ENCODE measurements around the gene RDX. TPM values are rescaled to one million over a fixed set of nuclear protein-coding genes. Genes with fewer than 3 reads are reported as not detected.

The RDX gene
- total and polyA plus RNA-seq, 2 of the 4 experiments (the other 2 are of a cell fraction): 61.1 to 72.4 TPM

DNA sequence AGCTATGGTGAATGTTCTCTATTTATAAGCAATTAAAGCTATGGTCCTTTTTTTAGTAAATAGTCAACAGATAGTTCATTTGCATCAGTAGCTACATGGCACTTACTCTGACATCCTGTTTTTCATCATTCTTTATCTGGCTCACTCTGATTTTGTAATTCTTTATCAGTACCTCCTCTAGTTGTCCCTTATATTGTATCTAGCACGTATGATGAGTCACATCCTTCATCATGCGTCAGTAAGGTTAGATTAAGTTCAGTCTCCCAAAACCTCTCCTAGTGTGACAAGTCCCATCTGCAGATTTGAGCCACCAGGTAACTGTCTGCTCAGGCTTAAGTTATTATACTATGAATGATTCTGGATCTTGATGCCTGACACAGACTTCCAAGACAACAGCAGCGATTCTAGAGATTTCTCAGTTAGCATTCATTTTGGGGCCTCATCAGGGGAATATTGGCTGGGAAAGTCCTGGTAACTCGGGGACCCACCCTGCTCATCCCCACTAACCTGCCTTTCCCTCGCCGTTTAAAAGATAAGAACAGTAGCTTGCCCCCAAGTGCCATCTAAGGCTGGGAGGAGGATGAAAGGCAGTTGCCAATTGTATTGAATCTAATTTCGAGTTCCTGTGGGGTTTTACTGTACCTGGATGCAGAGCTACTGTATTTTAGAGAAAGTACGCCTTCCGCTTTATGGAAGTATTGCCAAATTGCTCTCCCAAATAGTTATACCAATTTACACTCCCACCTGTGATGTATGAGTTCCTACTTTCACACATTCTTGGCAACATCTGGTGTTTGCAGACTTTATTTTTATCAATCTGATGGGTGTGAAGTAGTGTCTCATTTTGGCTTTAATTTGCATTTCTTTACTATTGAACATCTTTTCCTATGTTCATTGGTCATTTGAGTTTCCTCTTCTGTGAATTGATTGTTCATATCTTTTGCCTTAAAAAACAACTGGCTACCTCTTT lies 147.4 kb downstream of the RDX start:
- H4K8ac ChIP-seq (ENCODE audit: low read depth in 2 of 2, low read length in 2 of 2): peak overlapping the region in 1 of 2 experiments; percentile 4; a peak in 1 of 4 replicates
- no peak overlapping the region for H3K18ac ChIP-seq (ENCODE audit: low read depth, low read length)
- H2AK5ac ChIP-seq (ENCODE audit: low read depth, low read length): peak overlapping the region; percentile 65
- H3K79me1 ChIP-seq (ENCODE audit: low read depth in 1 of 2, low read length in 2 of 2): peaks cover 29 to 61% of the 10 kb centered on the region in 2 experiments
- DNase-seq: peak; percentile 92
- peaks cover 4% of the 10 kb centered on the region; the same call in 1 of the 2 replicates for H3K9me1 ChIP-seq (ENCODE audit: insufficient read depth, low read length)
- dilution Hi-C loops (cut with HindIII; ENCODE audit: low sequenced_read_pairs, unreplicated experiment): no loop called here
- in situ Hi-C loops (cut with MboI; ENCODE audit: low sequenced_read_pairs): no loop called here
- H2AFZ ChIP-seq (replicated peaks; ENCODE audit: low read length, poor library complexity): no peak overlapping the region
- intact Hi-C loops (cut with micrococcal nuclease): no loop called here
- WGBS, 2 experiments (ENCODE audit: extremely low coverage in 2 of 2, insufficient read length in 1 of 2): no CpG with 5 or more reads among the region's 9 CpGs
- no peak overlapping the region for H4K91ac ChIP-seq (ENCODE audit: insufficient read depth, low read depth, low read length)
- H3K14ac ChIP-seq (replicated peaks; ENCODE audit: low read depth, low read length): no peak overlapping the region
- no peaks in the 10 kb centered on the region for H3K9me3 ChIP-seq (ENCODE audit: control insufficient read depth, insufficient read depth, low read length)
- peak overlapping the region; percentile 48; the same call in 1 of the 2 replicates for H2BK20ac ChIP-seq (ENCODE audit: low read depth, low read length)
- H2BK15ac ChIP-seq (ENCODE audit: low read depth, low read length): peak overlapping the region; percentile 19; the same call in 1 of the 3 replicates
- no peak overlapping the region for H3K9ac ChIP-seq (ENCODE audit: low read depth, low read length)
- no peak overlapping the region for H2BK5ac ChIP-seq (ENCODE audit: low read depth, low read length, poor library complexity, severe bottlenecking)
- peaks cover 3% of the 10 kb centered on the region; the same call in 1 of the 2 replicates for H3K36me3 ChIP-seq (ENCODE audit: control insufficient read depth, insufficient read depth, low read length)
- H4K5ac ChIP-seq (ENCODE audit: low read depth, low read length): no peak overlapping the region
- no peak overlapping the region for H2AK9ac ChIP-seq (replicated peaks; ENCODE audit: low read depth, low read length, poor library complexity)
- peak overlapping the region; percentile 7; the same call in 1 of the 2 replicates for H2BK120ac ChIP-seq (ENCODE audit: low read depth, low read length)
- H4K20me1 ChIP-seq (ENCODE audit: insufficient read depth, low read length): no peaks in the 10 kb centered on the region
- BruUV-seq (replicated peaks): no TSS peak
- no peak overlapping the region for H3K23ac ChIP-seq (ENCODE audit: low read depth, low read length)
- ATAC-seq (ENCODE audit: low read depth): peak; percentile 73
- CTCF ChIA-PET: interaction anchor here (0.6 kb wide), 1 partner anchor 53 kb away, joined by 3 read pairs; no protein-coding TSS in a partner anchor
- no peaks in the 10 kb centered on the region for H3K27me3 ChIP-seq (ENCODE audit: control insufficient read depth, insufficient read depth, low read length)
- H3K4me3 ChIP-seq (ENCODE audit: insufficient read depth, low read depth, low read length): no peak overlapping the region
- no peak overlapping the region for H3K27ac ChIP-seq (ENCODE audit: insufficient read depth, low read length)
- H3K4me2 ChIP-seq (ENCODE audit: low read depth, low read length): no peak overlapping the region; the same call in 1 of the 2 replicates
- POLR2A ChIA-PET (ENCODE audit: unreplicated experiment): no interaction called here
- H3K4ac ChIP-seq (ENCODE audit: low read depth, low read length): peak overlapping the region; percentile 4; the same call in 1 of the 2 replicates
- H3K56ac ChIP-seq (ENCODE audit: extremely low read depth, insufficient read depth, low read length): no peak overlapping the region
- TF ChIP-seq RFX5 (IDR thresholded peaks at IDR 0.05; ENCODE audit: low read depth, low read length) (no peak), CEBPB (IDR thresholded peaks at IDR 0.05; ENCODE audit: low read depth, low read length) (peak; percentile 56; the same call in 1 of the 2 replicates), FOS (IDR thresholded peaks at IDR 0.05; ENCODE audit: low read depth, low read length) (peak; percentile 71), BHLHE40 (IDR thresholded peaks at IDR 0.05; ENCODE audit: low read depth, low read length) (peak; percentile 26; the same call in 1 of the 2 replicates)
- peaks cover 8% of the 10 kb centered on the region for H3K4me1 ChIP-seq (ENCODE audit: control insufficient read depth, insufficient read depth, low read length)
